Stimulated activated CD4-positive, alpha-beta T cell treated with anti-CD3 and anti-CD28 coated beads, Interleukin-1b, Interleukin-23, amount 100 ng/mL, for 48 hours (primary cell): ENCODE data around the gene SSBP3.
A peak's percentile ranks its signal among the peaks of the same experiment; 100 is the strongest.

Source experiments
- DNase-seq: peaks from one replicate; pipeline ENCODE4 v3.0.0-alpha.2; 2020

The SSBP3 gene

DNA sequence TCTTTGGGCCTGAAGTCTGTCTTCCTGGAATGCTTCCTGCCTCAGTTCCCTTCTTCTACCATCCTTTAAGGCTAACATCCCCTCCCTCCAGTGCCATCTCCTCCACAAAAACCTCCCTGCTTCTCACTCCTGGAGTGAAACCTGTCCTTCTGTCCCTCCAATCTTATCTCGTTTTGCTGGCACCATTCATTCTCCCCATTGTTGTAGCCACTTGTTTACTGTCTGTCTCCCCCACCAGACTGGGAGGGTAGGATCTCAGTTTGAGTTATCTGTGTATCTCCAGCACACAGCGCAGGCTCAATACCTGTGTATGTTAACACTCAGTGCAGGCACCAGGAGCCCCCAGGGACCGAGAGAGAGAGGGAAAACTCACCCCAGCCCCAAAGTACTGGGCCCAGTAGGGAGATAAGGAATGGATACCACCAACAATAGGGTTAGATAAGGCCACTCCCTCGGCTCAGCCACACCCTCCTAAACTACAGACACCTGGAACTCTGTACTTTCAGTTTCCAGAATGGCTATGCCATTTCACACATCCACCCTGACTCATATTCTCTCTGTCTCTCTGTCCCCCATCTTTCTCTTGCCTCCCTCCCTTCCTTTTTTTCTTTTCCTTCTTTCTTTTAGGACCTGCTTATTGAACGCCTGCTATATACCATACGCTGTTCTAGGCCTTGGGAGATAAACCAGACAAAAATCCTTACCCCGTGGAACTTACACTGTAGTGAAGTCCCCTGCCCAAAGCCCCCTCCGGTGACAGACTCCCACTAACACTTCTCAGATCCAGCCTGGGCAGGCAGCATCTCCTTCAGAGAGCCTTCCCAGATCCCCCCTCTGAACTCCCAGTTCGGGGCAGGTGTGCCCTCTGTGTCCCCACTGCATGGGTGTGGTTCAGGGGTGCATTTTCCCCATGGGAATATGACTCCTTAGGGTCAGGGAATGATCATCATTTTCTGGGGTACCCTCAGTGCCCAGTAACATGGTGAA, 3.3 kb upstream of the SSBP3 start:
- peak; percentile 33 for DNase-seq

DNA sequence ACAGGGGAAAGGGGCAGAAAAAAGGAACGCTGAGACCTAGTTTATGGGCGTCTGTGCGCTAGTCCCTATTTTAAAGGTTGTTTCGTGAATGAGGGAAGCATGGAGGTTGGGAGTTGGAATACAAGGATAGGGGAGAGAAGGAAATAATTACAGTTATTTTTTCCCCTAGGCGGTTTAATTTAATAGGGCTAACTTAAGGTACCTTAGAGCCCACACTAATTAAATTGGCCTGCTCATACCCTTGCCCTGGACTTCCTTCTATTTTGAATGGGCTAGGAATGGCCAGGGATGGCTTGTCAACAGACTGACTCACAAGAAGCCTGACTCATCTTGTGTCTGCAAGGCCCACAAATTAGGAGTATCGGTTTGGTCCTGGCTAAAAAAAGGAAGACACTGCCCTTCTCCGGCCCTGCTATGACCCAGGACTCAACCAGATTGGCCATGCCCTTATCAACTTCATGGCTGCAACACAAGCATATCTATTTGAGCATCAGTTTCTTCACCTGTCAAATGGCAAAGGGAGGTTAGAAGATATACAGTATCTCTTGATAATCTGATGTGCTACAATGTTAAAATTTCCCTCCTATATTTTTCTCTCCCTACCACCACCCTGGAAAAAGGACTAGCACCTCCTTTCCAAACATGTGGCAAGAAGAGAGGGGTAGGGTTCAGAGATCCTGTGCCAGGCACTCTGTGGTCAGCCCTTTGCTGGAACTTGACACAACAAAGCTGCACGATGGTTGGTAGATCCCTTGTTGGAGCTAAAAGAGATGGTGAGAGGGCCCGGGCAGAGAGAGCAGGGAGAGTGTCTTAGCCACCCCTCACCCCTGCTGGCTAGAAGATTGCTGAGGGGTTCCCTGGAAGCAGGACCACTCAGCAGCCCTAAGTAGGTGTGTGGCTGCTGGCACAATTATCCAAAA, 2.2 kb upstream of the SSBP3 start:
- no peak for DNase-seq

DNA sequence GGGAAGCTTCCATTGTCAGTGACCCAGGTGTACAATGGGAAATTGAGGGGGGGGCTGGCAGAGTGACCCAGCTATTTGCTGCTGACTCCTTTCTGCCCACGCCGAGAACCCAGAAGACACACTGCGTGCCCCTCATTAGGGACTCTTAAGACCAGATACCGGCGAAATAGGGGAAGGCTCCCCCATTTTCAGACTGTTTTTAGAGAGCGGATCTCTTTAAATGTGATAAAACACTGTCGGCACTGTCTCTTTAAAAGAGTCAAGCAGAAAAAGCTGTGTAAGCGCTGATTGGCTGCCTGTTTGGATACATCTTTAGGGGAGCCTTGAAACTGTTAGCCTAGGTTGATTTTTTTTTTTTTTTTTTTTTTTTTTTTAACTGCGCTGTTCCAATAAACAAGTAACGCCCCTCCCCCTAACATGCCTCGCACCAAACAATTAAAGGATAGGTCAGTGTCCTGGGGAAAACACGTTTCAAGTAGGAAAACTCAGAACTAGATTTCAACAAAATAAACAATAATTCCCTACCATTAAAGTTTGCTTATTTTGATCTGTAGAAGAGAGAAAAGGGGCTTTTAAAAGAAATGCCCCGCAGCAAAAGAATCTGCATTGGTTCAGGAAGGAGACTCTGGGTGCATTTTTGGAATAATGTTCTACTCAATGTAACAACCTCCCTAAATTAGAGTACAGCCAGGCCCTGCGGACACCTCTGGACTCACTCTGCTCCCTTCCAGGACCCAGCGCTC, 1.4 kb upstream of the SSBP3 start:
- DNase-seq, result peak; percentile 66

DNA sequence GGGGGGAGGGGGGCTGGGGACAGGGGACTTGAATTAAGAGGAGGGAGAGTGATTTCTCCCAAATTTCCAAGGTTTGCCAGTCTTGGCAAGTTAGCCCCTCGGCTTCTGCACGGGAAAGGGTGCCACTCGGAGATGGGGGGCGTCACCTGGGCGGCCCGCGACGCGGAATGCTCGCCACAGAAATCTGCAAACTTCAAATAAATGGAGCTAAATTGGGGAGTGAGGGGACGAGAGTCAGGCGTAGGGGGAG, 885 bp upstream of the SSBP3 start:
- DNase-seq, result no peak

DNA sequence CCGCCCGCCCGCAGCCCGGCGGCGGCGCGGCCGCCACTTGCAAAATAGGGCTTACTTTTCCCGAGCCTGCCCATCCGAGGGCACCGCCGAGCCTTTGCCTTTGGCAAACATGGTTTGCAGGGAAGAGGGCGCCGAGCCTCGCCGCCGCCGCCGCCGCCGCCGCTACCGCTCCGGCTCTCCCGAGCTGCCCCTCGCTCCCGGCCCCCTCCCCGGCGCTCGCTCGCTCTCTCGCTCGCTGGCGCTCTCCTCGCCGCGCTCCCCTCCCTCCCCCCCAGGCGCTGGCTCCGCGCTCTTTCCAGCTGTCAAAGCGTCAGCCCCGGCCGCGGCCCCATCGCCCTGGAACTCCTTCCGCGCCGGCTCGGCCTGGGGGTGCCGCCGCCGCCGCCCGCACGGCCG, 298 bp downstream of the SSBP3 start:
- DNase-seq, result no peak

DNA sequence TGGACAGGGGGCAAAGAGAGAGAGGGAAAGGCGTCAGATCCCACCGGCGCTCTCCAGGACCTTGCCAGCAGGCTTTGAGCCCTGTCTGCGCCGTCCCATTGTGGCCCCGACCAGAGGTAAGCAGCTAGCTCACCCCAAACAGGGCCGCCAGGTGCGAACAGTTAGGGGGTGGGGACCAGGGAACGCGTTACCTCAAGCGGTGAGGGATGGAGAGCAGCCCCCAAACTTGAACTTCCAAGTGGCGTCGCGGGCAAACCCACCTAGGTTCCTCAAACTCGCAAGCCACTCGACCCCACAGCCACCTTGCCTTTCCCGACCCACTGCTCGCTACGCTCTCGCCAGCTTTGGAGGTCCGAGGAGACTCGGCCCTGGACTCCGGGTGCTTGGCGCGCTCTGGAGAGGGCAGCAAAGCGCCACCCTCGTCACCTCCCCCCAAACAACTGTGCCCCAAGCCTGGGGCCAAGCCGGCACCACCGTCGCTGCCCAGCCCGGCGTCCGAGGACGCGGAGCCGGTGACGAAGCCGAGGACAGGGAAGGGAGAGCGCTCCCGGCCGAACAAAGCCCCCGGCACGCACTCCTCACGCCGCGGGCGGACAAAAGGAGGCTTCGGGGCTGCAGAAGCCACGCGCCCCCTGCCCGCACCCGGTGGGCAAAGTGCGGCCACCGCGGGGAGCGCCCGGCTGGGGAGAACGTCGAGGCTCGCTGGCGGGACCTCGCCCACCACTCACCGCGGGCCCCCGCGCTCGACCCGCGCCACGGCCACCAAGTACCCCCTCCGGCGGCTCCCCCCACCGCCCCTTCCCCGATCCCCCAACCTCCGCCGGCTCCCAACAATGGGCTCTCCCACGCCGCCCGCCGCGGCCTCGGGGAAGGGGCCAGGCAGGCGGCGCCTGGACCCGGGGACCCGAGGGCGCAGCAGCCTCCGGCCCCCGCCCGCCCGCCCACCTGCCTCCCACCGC, 976 bp downstream of the SSBP3 start:
- peak; percentile 10 for DNase-seq

DNA sequence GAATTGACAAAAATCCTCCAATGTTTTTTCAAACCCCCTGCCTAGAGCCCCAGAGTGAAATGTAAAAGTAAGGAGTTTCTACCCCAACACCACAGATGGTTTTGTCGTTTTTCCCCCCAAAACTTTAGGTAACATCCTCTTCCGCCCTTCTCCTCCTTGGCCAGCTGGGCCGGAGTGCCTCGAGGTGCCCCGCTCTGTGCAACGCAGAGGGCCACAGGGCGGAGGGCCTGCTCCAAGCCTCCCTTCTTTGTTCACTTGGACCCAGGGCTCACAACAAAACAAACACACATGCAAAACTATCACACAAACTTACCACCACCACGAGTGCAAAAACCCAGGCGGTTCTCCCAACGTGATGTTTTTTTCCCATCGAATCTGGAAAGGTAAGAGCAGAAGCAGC, 1.9 kb downstream of the SSBP3 start:
- no peak for DNase-seq

DNA sequence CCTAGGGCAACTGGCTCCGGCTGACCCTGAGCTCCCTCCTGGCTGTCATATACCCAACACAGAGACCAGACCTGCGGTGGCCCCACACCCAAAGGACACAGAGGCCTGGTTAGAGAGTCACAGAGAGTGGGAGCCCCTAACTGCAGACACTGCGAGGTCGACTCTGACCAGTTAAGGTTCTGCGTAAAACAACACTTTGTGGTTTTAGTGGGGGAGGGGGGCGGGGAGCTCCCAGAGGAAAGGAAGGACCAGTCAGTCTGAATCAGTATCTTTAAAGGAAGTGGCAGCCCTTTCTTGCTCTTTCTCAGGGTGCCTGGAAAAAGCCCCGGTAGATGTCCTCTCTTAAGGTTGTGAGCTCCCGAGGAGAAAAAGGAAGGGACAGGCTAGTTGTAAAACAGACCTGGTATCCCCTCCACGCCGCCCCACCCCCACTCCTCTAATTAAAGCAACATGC, 2.4 kb downstream of the SSBP3 start:
- DNase-seq, result peak; percentile 13

DNA sequence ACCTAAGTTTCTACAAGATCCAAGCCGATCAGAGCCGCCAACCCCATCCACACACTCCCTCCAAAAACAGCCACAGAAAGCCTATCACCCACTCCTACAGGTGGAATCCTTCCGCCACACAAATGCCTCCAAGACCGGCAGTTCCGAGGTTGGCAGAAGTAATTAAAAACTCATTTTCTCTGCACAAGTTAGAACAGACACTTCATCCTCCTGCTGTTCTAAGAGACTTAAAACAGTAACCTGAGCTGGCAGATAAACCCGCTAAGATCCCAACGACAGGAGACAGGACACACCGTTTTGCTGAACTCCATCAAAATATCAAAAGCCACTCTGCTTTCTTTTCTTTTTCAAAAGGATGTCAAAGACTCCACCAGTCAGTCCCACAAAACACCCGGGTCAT, 2.8 kb downstream of the SSBP3 start:
- DNase-seq, result no peak

DNA sequence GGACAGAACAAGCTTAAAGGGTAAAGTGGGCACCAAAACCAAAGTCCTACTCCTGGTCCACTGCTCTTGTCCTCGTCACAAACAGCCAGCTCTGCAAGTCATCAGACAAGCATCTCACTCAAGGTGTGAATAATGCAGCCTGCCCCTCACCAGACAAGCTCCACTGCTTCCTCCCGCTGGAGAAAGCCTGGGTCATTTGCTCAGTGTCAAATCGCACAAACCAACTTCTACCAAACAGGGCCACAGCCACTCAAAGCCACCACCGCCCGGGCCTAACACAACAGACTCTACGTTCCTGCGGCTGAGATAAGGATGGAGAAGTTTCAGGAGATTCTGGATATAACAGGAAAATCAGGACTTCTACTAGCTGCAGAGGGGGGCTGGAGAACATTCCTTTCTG, 3.3 kb downstream of the SSBP3 start:
- DNase-seq, result no peak

DNA sequence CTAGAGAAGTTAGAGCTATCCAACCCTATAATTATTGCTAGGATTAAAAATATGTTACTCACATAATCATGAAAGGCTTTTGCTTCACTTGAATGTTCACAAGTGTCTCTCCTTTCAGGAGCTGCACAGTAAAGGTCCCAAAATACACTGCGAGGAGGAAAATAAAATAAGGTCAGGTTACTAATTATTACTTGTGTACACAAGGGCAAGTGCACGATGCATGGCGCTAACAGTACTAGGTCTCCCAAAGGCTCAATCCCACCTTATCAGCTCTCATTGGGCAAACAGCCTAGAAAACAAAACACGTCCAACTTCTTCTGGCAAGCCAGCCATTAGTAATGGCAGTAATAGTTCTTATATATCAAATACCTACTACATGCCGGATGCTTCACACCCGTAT, 4.4 kb downstream of the SSBP3 start:
- DNase-seq, result no peak

DNA sequence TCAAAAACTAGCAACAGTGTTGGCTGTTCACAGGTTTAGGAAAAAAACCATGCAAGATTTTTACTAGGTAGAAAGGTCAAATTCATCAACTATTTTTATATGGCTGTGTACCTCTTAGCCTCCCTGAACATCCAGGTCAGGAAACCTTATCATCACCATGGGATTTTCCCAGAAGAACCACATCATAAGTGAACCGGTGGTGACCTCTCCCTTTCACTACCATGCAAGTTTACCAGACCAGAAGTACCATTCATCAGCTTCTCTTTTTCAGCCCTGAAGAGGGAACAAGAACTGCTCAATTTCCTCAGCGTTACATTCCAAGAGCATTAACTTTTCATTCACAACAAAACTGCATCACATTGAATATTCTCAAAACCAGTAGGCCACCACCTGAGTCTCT, 5.9 kb downstream of the SSBP3 start:
- peak; percentile 31 for DNase-seq

DNA sequence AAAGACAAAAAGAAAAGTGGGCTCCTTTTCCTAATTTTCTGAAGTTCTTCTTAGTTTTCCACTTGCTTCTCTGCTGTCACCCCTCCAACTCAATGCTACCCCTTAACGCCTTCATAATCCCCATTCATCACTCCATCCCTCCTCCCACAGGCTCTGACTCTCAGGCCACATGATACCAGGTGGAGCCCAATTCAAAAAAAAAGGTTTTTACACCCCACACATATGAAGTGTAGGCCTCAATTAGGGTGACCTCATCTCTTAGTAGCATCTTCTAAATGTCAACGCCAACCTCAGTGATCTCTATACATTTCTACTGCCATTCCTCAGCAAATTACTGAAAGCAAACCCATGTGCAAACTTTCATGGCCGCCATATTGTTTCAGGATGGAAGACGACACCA, 6.4 kb downstream of the SSBP3 start:
- peak; percentile 21 for DNase-seq

DNA sequence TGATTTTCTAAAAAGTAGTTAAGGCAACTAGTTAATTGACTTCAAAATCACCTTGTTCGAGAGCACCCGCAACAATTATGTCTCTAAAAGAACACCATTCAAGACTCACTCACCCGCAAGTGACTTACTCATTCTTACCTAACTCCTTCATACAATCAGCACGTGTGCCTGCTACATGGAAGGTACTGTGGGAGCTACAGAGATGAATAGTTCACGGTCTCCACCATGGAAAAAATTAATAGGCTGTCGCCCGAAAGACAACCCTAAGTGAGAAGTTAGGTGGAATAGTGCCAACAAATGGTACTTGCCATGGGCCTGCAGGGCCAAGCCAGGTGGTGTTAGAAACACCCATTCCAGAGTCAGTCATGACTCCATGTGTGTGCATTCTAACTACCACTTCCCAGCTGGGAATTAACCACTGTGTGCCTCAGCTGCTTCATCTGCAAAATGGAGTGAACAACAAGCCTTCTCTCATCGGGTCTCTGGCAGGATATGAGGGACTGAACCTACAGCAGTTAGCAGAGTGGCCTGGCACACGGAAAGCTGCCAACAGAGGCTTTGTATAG, 7.1 kb downstream of the SSBP3 start:
- DNase-seq, result peak; percentile 64

DNA sequence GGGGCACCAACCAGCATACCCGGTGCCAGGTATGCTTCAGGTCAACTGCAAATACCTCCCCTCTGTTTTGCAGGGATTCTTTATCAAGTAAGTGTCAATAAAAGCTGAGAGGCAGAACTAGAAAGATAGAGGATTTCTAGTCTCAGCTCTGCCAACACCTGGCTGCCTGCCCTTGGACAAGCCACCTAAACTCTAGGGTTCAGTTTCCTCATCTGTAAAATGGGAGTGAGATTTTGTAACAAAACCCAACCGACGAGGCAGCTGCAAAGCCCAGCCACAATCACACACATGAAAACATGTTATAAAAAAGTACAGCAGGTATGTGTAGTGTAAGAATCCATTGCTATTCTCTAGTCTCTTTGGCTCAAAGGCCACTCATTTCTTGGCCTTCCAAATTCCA, 8.2 kb downstream of the SSBP3 start:
- DNase-seq, result no peak

DNA sequence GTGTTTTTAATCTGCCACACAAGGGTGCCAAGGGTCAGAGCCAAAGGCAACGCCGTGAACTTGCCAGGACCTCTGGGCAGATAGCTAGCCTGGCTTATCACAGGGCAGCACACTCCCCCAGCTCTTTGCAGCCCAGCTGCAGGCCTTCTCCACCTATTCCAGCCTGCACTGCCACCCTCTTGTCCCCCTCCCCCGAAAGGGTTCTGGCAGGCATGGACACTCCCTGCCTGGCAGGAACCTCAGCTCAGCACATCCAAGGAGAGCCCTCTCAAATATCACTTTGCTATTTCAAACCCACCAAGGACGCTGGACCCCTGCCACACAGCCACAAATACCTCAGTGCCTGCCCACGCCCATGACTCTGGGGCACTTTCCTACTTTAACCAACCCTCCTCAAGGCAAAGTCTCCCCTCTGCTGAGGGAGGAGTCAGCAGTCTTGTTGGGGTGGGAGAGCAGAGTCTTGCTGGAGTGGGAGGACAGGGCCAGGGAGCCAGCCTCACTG, 9.1 kb downstream of the SSBP3 start:
- DNase-seq, result no peak

DNA sequence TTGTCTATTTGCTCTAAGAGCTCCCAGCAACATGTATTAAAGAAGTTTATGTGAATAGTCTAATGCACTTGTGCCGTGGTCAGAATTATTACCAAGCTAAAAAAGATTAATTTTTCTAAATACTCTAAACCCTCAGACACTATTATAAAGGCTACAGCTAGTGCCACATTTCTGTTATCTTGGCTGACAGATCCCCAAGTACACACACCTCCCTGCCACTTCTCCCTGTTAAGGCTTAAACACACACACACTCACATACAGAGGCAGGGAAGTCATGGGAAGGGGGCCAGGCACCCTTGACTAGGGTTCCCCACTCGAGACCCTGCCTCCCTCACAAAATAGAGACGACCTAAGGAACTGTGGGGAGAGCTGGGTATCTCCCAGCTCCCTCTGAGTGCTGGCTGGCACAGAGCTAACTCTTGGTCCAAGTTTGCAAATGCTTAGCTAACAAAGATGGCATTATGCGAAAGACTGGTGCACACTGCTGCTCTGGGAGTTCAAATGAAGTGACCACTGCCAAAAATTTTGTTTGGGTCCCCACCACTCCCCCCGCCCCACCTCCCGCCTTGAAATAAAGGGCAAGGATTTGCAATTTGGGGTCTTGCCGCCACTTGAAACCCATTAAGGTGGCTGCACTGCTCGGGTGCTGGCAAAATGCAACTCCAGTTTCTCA, 9.8 kb downstream of the SSBP3 start:
- no peak for DNase-seq

DNA sequence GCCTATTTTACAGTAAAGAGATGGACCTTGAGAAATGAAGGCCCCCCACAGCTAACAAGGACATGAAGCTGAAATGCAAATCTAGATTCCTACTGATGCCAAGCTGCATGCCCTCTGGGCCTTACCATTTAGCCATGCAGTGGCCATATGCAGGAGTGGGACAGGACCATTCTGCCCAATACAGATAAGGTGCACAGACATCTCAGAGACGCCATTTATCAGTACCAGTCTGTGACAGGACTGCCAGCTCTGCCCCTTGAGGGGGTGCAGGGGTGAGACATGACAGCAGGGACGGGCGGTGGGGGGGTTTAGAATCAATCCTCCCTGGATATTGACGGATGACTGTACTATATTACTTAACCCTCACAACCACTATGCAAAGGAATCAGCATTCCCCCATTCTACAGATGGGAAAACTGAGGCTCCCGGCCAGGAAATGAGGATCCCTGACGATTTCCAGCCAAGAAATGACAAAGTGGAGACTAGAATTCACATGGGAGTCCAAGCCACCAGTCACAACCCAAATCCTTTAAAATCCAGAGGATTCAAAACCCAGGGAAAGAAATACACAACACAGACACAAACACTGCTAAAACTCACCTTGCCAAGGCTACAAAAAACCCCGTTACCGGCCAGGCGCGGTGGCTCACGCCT, 10.8 kb downstream of the SSBP3 start:
- DNase-seq, result no peak

DNA sequence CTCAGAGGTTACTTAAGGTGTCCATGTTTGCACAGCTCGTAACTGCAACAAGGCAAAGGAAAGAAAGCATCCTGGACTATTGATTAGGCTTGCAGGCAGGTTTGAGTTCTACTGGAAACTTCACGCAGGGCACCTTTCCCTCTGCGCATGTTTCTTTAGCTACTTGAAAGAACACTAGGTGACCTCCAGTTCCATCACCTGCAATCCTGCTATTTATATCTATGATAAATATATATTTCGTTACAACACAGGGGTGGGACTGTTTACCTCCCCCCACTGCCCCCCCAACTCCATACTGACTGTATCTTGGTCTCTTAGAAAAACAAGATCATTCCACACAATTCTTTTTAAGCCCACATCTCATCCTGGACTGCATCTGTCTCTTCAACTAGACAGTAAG, 12.1 kb downstream of the SSBP3 start:
- DNase-seq, result no peak

DNA sequence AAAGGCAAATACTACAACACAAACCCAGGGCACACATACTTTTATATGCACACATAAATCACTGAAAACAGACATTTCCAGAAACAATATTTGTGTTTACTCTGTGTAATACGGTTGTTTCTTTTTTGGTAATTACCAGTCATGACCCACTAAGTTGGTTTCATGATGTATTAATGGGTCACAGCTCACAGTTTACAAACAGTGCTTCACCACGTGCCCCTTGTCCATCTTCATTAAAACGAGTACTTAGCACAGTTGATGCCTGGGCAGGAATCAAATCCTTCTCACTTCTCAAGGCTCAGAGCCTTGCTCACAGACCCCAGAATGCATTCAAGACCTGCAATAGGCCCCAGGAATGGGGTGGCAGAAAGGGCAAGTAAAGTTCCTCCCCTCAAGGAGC, 13.8 kb downstream of the SSBP3 start:
- no peak for DNase-seq
